GM12865 (cell line): ENCODE measurements around the gene PPIL1.
A peak's percentile ranks its signal among the peaks of the same experiment; 100 is the strongest.

Experiments used
- DNase-seq: peaks from one replicate; pipeline ENCODE4 v3.0.0; 2010; ENCODE audit warnings: low read depth
- H3K4me3 ChIP-seq: 2 replicates; pipeline ENCODE4 v1.5.1; 2011; ENCODE audit warnings: mild to moderate bottlenecking, low read depth, low read length, control low read depth
- CTCF ChIP-seq: IDR thresholded peaks from 2 replicates; pipeline ENCODE4 v1.5.1; 2011; ENCODE audit warnings: low read length, control low read depth, low read depth, inconsistent platforms; ENCODE audit not compliant: insufficient read depth; ENCODE audit errors: missing control alignments

Gene PPIL1

DNA sequence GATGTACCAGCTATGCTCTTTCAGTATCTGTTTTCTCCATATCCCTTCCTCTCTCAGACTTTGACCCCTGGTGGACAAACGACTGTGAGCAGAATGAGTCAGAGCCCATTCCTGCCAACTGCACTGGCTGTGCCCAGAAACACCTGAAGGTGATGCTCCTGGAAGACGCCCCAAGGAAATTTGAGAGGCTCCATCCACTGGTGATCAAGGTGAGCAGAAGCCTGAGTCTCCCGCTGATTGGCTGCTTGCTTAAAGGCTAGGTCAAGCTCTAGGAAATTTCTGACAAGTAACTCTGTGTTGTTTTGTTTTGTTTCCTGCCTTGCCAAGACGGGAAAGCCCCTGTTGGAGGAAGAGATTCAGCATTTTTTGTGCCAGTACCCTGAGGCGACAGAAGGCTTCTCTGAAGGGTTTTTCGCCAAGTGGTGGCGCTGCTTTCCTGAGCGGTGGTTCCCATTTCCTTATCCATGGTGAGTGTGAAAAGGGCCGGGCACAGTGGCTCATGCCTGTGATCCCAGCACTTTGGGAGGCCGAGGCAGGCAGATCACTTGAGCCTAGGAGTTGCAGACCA, 39.7 kb upstream of the PPIL1 start:
- TF ChIP-seq CTCF: peak; percentile 5
- DNase-seq: no peak
- H3K4me3 ChIP-seq: no peak overlapping the region

- no peak for DNase-seq
- H3K4me3 ChIP-seq: no peak overlapping the region
- no peak for TF ChIP-seq CTCF
Observed at GRCh38 chr6:36913082-36913481, 38.5 kb upstream of the PPIL1 start.

- H3K4me3 ChIP-seq: no peak overlapping the region
- TF ChIP-seq CTCF: no peak
- DNase-seq: peak; percentile 92
Observed at GRCh38 chr6:36912586-36912985, 38.0 kb upstream of the PPIL1 start.

GRCh38 chr6:36912030-36912454, 37.4 kb upstream of the PPIL1 start:
- no peak overlapping the region for H3K4me3 ChIP-seq
- TF ChIP-seq CTCF: no peak
- peak; percentile 44 for DNase-seq

- no peak overlapping the region for H3K4me3 ChIP-seq
- DNase-seq: no peak
- no peak for TF ChIP-seq CTCF
Observed at GRCh38 chr6:36908747-36909146, 34.1 kb upstream of the PPIL1 start.

GRCh38 chr6:36907781-36908180, 33.2 kb upstream of the PPIL1 start:
- no peak for DNase-seq
- no peak overlapping the region for H3K4me3 ChIP-seq
- no peak for TF ChIP-seq CTCF
